ENCODE measurements around the gene VEGFB. TPM values are rescaled to one million over a fixed set of nuclear protein-coding genes. Genes with fewer than 3 reads are reported as not detected.

The VEGFB gene
- total and polyA plus RNA-seq, 2 donors (not counting 3 experiments of a cell fraction or from before 2014, with no cell fraction given): 19.3 to 98.1 TPM

DNA sequence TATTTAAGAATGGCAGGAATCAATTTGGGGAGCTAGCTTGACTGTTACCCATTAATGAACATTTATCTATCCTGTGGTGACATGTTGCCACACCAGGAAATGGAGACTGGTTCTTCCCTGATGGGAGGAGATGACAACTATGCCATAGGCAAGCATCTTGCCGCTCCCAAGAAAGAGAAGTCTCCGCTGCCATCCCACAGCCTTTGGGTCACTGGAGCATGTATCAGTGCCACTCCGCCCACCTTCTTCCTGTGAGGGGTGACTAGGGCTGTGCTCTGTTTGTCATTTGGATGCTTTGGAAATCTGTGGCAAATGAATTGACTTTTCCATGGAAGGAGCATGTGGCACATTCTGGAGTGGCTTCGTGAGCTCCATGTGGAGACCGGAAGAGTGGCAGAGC lies 42.0 kb upstream of the VEGFB start:
- intact Hi-C loops (cut with micrococcal nuclease): no loop called here
- Histone ChIP-seq H3K9ac (replicated peaks; ENCODE audit: extremely low read depth, insufficient read depth, low read length) (no peak overlapping the region), H3K9me1 (replicated peaks; ENCODE audit: control insufficient read depth, extremely low read depth, insufficient read depth, low read length) (no peaks in the 10 kb centered on the region), H3K4me3 (replicated peaks in 1 of 3; ENCODE audit: insufficient read depth in 1 of 3, low read depth in 1 of 3, low read length in 3 of 3) (no peak overlapping the region), H3K4me2 (ENCODE audit: insufficient read depth, low read length) (no peak overlapping the region), H3K36me3 (ENCODE audit: control insufficient read depth in 2 of 2, extremely low read depth in 1 of 2, insufficient read depth in 2 of 2, low read length in 2 of 2) (peaks cover 40 to 44% of the 10 kb centered on the region in 2 experiments), H3K79me2 (ENCODE audit: control insufficient read depth, insufficient read depth, low read length) (peaks cover 33% of the 10 kb centered on the region), H3K27ac (ENCODE audit: insufficient read depth, low read depth, low read length) (no peak overlapping the region), H4K20me1 (replicated peaks; ENCODE audit: control insufficient read depth, extremely low read depth, insufficient read depth, low read length) (no peaks in the 10 kb centered on the region), H3K9me3 (replicated peaks; ENCODE audit: control insufficient read depth, insufficient read depth, low read length) (no peaks in the 10 kb centered on the region), H3K4me1 (ENCODE audit: control insufficient read depth, extremely low read depth, insufficient read depth, low read length) (no peaks in the 10 kb centered on the region), H2AFZ (ENCODE audit: low read depth, low read length) (no peak overlapping the region), H3K27me3 (ENCODE audit: control insufficient read depth in 2 of 2, insufficient read depth in 2 of 2, low read length in 2 of 2) (no peaks in the 10 kb centered on the region)
- FAIRE-seq (no peak), DNase-seq (ENCODE audit: low read depth, low spot score) (no peak)
- dilution Hi-C loops (cut with MboI; ENCODE audit: extremely low pct_ligation_motif_present, low sequenced_read_pairs): no loop called here
- CTCF ChIA-PET: interaction anchor here (1.7 kb wide), 1 partner anchor 12 kb away, joined by 10 read pairs; no protein-coding TSS in a partner anchor
- BruUV-seq (replicated peaks): no TSS peak
- POLR2A ChIA-PET: no interaction called here
- TF ChIP-seq, protein P1, sequence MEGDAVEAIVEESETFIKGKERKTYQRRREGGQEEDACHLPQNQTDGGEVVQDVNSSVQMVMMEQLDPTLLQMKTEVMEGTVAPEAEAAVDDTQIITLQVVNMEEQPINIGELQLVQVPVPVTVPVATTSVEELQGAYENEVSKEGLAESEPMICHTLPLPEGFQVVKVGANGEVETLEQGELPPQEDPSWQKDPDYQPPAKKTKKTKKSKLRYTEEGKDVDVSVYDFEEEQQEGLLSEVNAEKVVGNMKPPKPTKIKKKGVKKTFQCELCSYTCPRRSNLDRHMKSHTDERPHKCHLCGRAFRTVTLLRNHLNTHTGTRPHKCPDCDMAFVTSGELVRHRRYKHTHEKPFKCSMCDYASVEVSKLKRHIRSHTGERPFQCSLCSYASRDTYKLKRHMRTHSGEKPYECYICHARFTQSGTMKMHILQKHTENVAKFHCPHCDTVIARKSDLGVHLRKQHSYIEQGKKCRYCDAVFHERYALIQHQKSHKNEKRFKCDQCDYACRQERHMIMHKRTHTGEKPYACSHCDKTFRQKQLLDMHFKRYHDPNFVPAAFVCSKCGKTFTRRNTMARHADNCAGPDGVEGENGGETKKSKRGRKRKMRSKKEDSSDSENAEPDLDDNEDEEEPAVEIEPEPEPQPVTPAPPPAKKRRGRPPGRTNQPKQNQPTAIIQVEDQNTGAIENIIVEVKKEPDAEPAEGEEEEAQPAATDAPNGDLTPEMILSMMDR (IDR thresholded peaks at IDR 0.05; ENCODE audit: extremely low read depth in 1 of 2, insufficient read depth in 1 of 2, low read depth in 1 of 2, low read length in 2 of 2): no peak
- TF ChIP-seq POLR2AphosphoS5 (IDR thresholded peaks at IDR 0.05; ENCODE audit: insufficient read depth, low read depth, low read length): no peak
- TF ChIP-seq, protein P2, sequence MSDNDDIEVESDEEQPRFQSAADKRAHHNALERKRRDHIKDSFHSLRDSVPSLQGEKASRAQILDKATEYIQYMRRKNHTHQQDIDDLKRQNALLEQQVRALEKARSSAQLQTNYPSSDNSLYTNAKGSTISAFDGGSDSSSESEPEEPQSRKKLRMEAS (IDR thresholded peaks at IDR 0.05; ENCODE audit: insufficient read depth, insufficient read length): no peak
- no peak for TF ChIP-seq JUN (IDR thresholded peaks at IDR 0.05; ENCODE audit: borderline replicate concordance, insufficient read depth, insufficient read length, low read depth)
- TF ChIP-seq FOS (IDR thresholded peaks at IDR 0.05; ENCODE audit: borderline replicate concordance, insufficient read depth, low read length): no peak
- TF ChIP-seq MYC (IDR thresholded peaks at IDR 0.05; ENCODE audit: low read depth, low read length): no peak
- no peak for TF ChIP-seq POLR2A (IDR thresholded peaks at IDR 0.05; ENCODE audit: low read depth, low read length)
- TF ChIP-seq EZH2 (IDR thresholded peaks at IDR 0.05; ENCODE audit: borderline replicate concordance, low read depth, low read length, severe bottlenecking): no peak
- TF ChIP-seq GATA2 (IDR thresholded peaks at IDR 0.05; ENCODE audit: insufficient read depth, insufficient read length, low read depth, low read length): no peak
